Thyroid gland (tissue), 4 donors: ENCODE data around the gene SH3TC1. TPM values are rescaled to one million over a fixed set of nuclear protein-coding genes. Genes with fewer than 3 reads are reported as not detected.

ENCODE experiments used
- DNase-seq, 2 donors: peaks; one replicate each; pipeline ENCODE4 v3.0.0-alpha.2; 2019
- H3K27ac ChIP-seq, 3 donors: fragments of 200-600 bp; sonication (generic); 1 replicate in 2 of 3; 2 replicates in 1 of 3; pipeline ENCODE4 v1.5.1; 2016 to 2019; ENCODE audit warnings: mild to moderate bottlenecking in 1 of 3, moderate library complexity in 1 of 3
- H3K27me3 ChIP-seq: fragments of 200-600 bp; sonication (generic); one replicate; pipeline ENCODE4 v1.5.1; 2019
- H3K36me3 ChIP-seq, 2 donors: fragments of 200-600 bp; sonication (generic); one replicate each; pipeline ENCODE4 v1.5.1; 2016 to 2019
- H3K4me1 ChIP-seq, 2 donors: fragments of 200-600 bp; sonication (generic); one replicate each; pipeline ENCODE4 v1.5.1; 2017 to 2019
- H3K4me3 ChIP-seq, 3 donors: fragments of 200-600 bp; sonication (generic); replicated peaks in 1 of 3; 1 replicate in 2 of 3; 2 replicates in 1 of 3; pipeline ENCODE4 v1.5.1; 2016; ENCODE audit warnings: mild to moderate bottlenecking in 1 of 3
- H3K9me3 ChIP-seq: fragments of 200-600 bp; sonication (generic); one replicate; pipeline ENCODE4 v1.5.1; 2017
- CTCF ChIP-seq, 6 experiments: fragments of 200-600 bp in 3 of 6; fragments of 450-650 bp in 3 of 6; sonication (generic) in 3 of 6; IDR thresholded peaks; one replicate each; pipeline ENCODE4 v1.5.1; 2016 to 2019; ENCODE audit warnings: antibody characterized with exemption in 6 of 6, mild to moderate bottlenecking in 2 of 6, inconsistent platforms in 1 of 6, moderate library complexity in 1 of 6
- POLR2A ChIP-seq, 2 donors: fragments of 450-650 bp; IDR thresholded peaks; one replicate each; pipeline ENCODE4 v1.6.1; 2017; ENCODE audit warnings: antibody characterized with exemption in 2 of 2, mild to moderate bottlenecking in 2 of 2, moderate library complexity in 1 of 2
- WGBS, 2 donors: methylation state at CpG; one replicate each; pipeline ENCODE4 v1.1.5; 2017; 5-methylcytosine and 5-hydroxymethylcytosine counted together
- intact Hi-C: fragments of 100-400 bp; cut with DNase I; formaldehyde crosslinking; loops from one replicate; pipeline ENCODE4 v1.15.1; 2023
- total RNA-seq, 4 donors: library from RNA; depleted of rRNA; stranded (reverse); fragments of >200 nt; gene quantifications; one replicate each; pipeline ENCODE4 v1.2.3, GENCODE V29; 2016

The SH3TC1 gene
- total RNA-seq, 4 donors from 2014 or later = 13.5 to 29.5 (median 16.4) TPM

GRCh38 chr4:8274765-8275547 is 75.9 kb downstream of the SH3TC1 start:
- H3K4me1 ChIP-seq = peaks cover 18 to 61% of the 10 kb centered on the region in 2 donors
- no peaks in the 10 kb centered on the region for H3K27me3 ChIP-seq
- 57 to 72% methylated on average over 9 to 14 of the region's 19 CpGs for WGBS, 2 donors
- DNase-seq = peak; percentile 75 to 78
- TF ChIP-seq CTCF (IDR thresholded peaks at IDR 0.05) = peak in 4 of 6 experiments; percentile 14 to 54 (median 44)
- no peak for TF ChIP-seq POLR2A (IDR thresholded peaks at IDR 0.05)
- peak overlapping the region in 1 of 3 donors; percentile 43 for H3K27ac ChIP-seq
- intact Hi-C loops = no loop called here
- H3K36me3 ChIP-seq = no peaks in the 10 kb centered on the region
- H3K9me3 ChIP-seq = no peaks in the 10 kb centered on the region
- no peak overlapping the region for H3K4me3 ChIP-seq

- Histone ChIP-seq H3K27ac (no peak overlapping the region), H3K27me3 (no peaks in the 10 kb centered on the region), H3K4me1 (peaks cover 14 to 55% of the 10 kb centered on the region in 2 donors), H3K9me3 (no peaks in the 10 kb centered on the region), H3K36me3 (no peaks in the 10 kb centered on the region), H3K4me3 (no peak overlapping the region)
- intact Hi-C loops = no loop called here
- 79 to 90% methylated on average over 2 to 3 of the region's 4 CpGs for WGBS, 2 donors
- DNase-seq = no peak
- no peak for TF ChIP-seq POLR2A (IDR thresholded peaks at IDR 0.05)
- no peak for TF ChIP-seq CTCF (IDR thresholded peaks at IDR 0.05)
Measured at GRCh38 chr4:8275548-8275910, 76.4 kb downstream of the SH3TC1 start.

- Histone ChIP-seq H3K9me3 (no peaks in the 10 kb centered on the region), H3K4me3 (no peak overlapping the region), H3K36me3 (no peaks in the 10 kb centered on the region), H3K27ac (peak overlapping the region in 2 of 3 donors; percentile 30 to 44), H3K4me1 (peaks cover 14 to 45% of the 10 kb centered on the region in 2 donors), H3K27me3 (no peaks in the 10 kb centered on the region)
- TF ChIP-seq CTCF (IDR thresholded peaks at IDR 0.05) (no peak), POLR2A (IDR thresholded peaks at IDR 0.05) (no peak)
- 46 to 64% methylated on average over 18 to 24 of the region's 24 CpGs for WGBS, 2 donors
- intact Hi-C loops = no loop called here
- peak; percentile 87 to 90 for DNase-seq
Measured at GRCh38 chr4:8276358-8277240, 77.5 kb downstream of the SH3TC1 start.

GRCh38 chr4:8277356-8278008 is 78.4 kb downstream of the SH3TC1 start:
- H3K4me1 ChIP-seq = peaks cover 14 to 38% of the 10 kb centered on the region in 2 donors
- H3K4me3 ChIP-seq = no peak overlapping the region
- 89 to 95% methylated on average over 9 to 11 of the region's 11 CpGs for WGBS, 2 donors
- no peak for DNase-seq
- H3K9me3 ChIP-seq = no peaks in the 10 kb centered on the region
- peak overlapping the region in 1 of 3 donors; percentile 30 for H3K27ac ChIP-seq
- H3K36me3 ChIP-seq = no peaks in the 10 kb centered on the region
- intact Hi-C loops = no loop called here
- no peaks in the 10 kb centered on the region for H3K27me3 ChIP-seq
- no peak for TF ChIP-seq POLR2A (IDR thresholded peaks at IDR 0.05)
- TF ChIP-seq CTCF (IDR thresholded peaks at IDR 0.05) = no peak
